Trophoblast cell (in vitro differentiated cells and primary cell): Measurements from ENCODE around the gene HS6ST3.
A peak's percentile ranks its signal among the peaks of the same experiment; 100 is the strongest.
"Not testable (repeated sequence)": the region's sequence is repeated elsewhere in the genome, so short reads cannot be mapped to it uniquely, and the experiment has no call there.

Experiments used
- DNase-seq, 2 donors: peaks; one replicate each; pipeline ENCODE4 v3.0.0-alpha.2; 2016
- H2AFZ ChIP-seq: 2 replicates; pipeline ENCODE4 v1.6.1; 2013; ENCODE audit warnings: low read length, moderate library complexity, mild to moderate bottlenecking; ENCODE audit not compliant: insufficient read depth, poor library complexity
- H2AK5ac ChIP-seq: 2 replicates; pipeline ENCODE4 v1.6.1; 2013; ENCODE audit warnings: mild to moderate bottlenecking, low read length
- H2BK120ac ChIP-seq: 2 replicates; pipeline ENCODE4 v1.6.1; 2013; ENCODE audit warnings: low read length, mild to moderate bottlenecking, moderate library complexity; ENCODE audit not compliant: insufficient read depth, poor library complexity
- H2BK12ac ChIP-seq: 2 replicates; pipeline ENCODE4 v1.6.1; 2013; ENCODE audit warnings: mild to moderate bottlenecking, low read length, moderate library complexity
- H2BK5ac ChIP-seq: 2 replicates; pipeline ENCODE4 v1.6.1; 2013; ENCODE audit warnings: low read length, low read depth, moderate library complexity, mild to moderate bottlenecking; ENCODE audit not compliant: poor library complexity
- H3K14ac ChIP-seq: 2 replicates; pipeline ENCODE4 v1.6.1; 2013; ENCODE audit warnings: mild to moderate bottlenecking, low read length
- H3K18ac ChIP-seq: 2 replicates; pipeline ENCODE4 v1.6.1; 2013; ENCODE audit warnings: mild to moderate bottlenecking, low read length
- H3K23ac ChIP-seq: 2 replicates; pipeline ENCODE4 v1.6.1; 2013; ENCODE audit warnings: low read length
- H3K27ac ChIP-seq: 2 replicates; pipeline ENCODE4 v1.5.1; 2013; ENCODE audit warnings: low read depth, mild to moderate bottlenecking, inconsistent platforms, low read length, moderate library complexity
- H3K27me3 ChIP-seq: 2 replicates; pipeline ENCODE4 v1.6.1; 2013; ENCODE audit warnings: inconsistent platforms, mild to moderate bottlenecking, low read length, moderate library complexity; ENCODE audit not compliant: insufficient read depth
- H3K36me3 ChIP-seq, 2 experiments: 1 replicate in 1 of 2; 2 replicates in 1 of 2; pipeline ENCODE4 v1.6.1; 2013; ENCODE audit warnings: low read length in 2 of 2, mild to moderate bottlenecking in 2 of 2, moderate library complexity in 1 of 2; ENCODE audit not compliant: insufficient read depth in 2 of 2, control insufficient read depth in 1 of 2
- H3K4ac ChIP-seq: 2 replicates; pipeline ENCODE4 v1.6.1; 2013; ENCODE audit warnings: low read depth, mild to moderate bottlenecking, low read length, moderate library complexity
- H3K4me1 ChIP-seq, 2 experiments: 1 replicate in 1 of 2; 2 replicates in 1 of 2; pipeline ENCODE4 v1.6.1; 2013; ENCODE audit warnings: low read length in 2 of 2, mild to moderate bottlenecking in 2 of 2, moderate library complexity in 1 of 2; ENCODE audit not compliant: insufficient read depth in 2 of 2, control insufficient read depth in 1 of 2
- H3K4me2 ChIP-seq: 2 replicates; pipeline ENCODE4 v1.6.1; 2013; ENCODE audit warnings: inconsistent platforms, mild to moderate bottlenecking, low read length, moderate library complexity
- H3K4me3 ChIP-seq: 2 replicates; pipeline ENCODE4 v1.5.1; 2013; ENCODE audit warnings: mild to moderate bottlenecking, low read depth, low read length, inconsistent platforms
- H3K79me1 ChIP-seq: one replicate; pipeline ENCODE4 v1.6.1; 2013; ENCODE audit warnings: low read length
- H3K79me2 ChIP-seq: 2 replicates; pipeline ENCODE4 v1.6.1; 2013; ENCODE audit warnings: low read length, mild to moderate bottlenecking; ENCODE audit not compliant: control insufficient read depth, insufficient read depth, poor library complexity
- H3K9ac ChIP-seq: 2 replicates; pipeline ENCODE4 v1.6.1; 2013; ENCODE audit warnings: mild to moderate bottlenecking, low read length
- H3K9me3 ChIP-seq: 2 replicates; pipeline ENCODE4 v1.6.1; 2013; ENCODE audit warnings: low read depth, mild to moderate bottlenecking, control low read depth, inconsistent platforms, low read length; ENCODE audit not compliant: insufficient read depth
- H4K12ac ChIP-seq: 2 replicates; pipeline ENCODE4 v1.6.1; 2013; ENCODE audit warnings: low read depth, mild to moderate bottlenecking, low read length, moderate library complexity
- H4K8ac ChIP-seq: 2 replicates; pipeline ENCODE4 v1.6.1; 2013; ENCODE audit warnings: low read depth, mild to moderate bottlenecking, low read length, moderate library complexity
- H4K91ac ChIP-seq: one replicate; pipeline ENCODE4 v1.6.1; 2013; ENCODE audit warnings: low read depth, mild to moderate bottlenecking, low read length, moderate library complexity
- WGBS: extraction: QIAGEN DNeasy Blood & Tissue Kit; methylation state at CpG from one replicate; pipeline ENCODE4 v1.1.7; 2013; ENCODE audit warnings: missing lambda C conversion rate; ENCODE audit not compliant: insufficient read length, insufficient coverage; ENCODE audit errors: extremely low coverage; 5-methylcytosine and 5-hydroxymethylcytosine counted together

Gene HS6ST3

GRCh38 chr13:96050955-96051354 lies 39.0 kb upstream of the HS6ST3 start:
- not testable (repeated sequence) for H3K4me3 ChIP-seq, H3K27ac ChIP-seq, H3K9ac ChIP-seq, H3K9me3 ChIP-seq, H2AK5ac ChIP-seq, H3K4me1 ChIP-seq, H2BK5ac ChIP-seq, H3K18ac ChIP-seq, H3K14ac ChIP-seq, H4K12ac ChIP-seq, H4K8ac ChIP-seq, H3K36me3 ChIP-seq, H2AFZ ChIP-seq, H3K4ac ChIP-seq, H3K23ac ChIP-seq, DNase-seq, H3K79me1 ChIP-seq, H4K91ac ChIP-seq, H3K27me3 ChIP-seq, H2BK12ac ChIP-seq, H3K79me2 ChIP-seq, H3K4me2 ChIP-seq, H2BK120ac ChIP-seq
- no CpG with 5 or more reads among the region's 4 CpGs for whole genome bisulfite sequencing

- not testable (repeated sequence) for H3K4ac ChIP-seq, H3K79me1 ChIP-seq, H3K79me2 ChIP-seq, H2BK5ac ChIP-seq, H3K18ac ChIP-seq, H3K4me3 ChIP-seq, H4K8ac ChIP-seq, H3K9me3 ChIP-seq, H3K4me1 ChIP-seq, H3K27ac ChIP-seq, H3K14ac ChIP-seq, H3K36me3 ChIP-seq, H3K27me3 ChIP-seq, H2BK12ac ChIP-seq, DNase-seq, H3K23ac ChIP-seq, H3K9ac ChIP-seq, H4K12ac ChIP-seq, H3K4me2 ChIP-seq, H4K91ac ChIP-seq, H2AK5ac ChIP-seq, H2AFZ ChIP-seq, H2BK120ac ChIP-seq
- WGBS = no CpG with 5 or more reads among the region's 5 CpGs
These were observed 38.4 kb upstream of the HS6ST3 start for GRCh38 chr13:96051491-96051890.

GRCh38 chr13:96051946-96052345 lies 38.0 kb upstream of the HS6ST3 start:
- H2AK5ac ChIP-seq, H2BK120ac ChIP-seq, H3K79me2 ChIP-seq, H2AFZ ChIP-seq, H3K36me3 ChIP-seq, H3K27me3 ChIP-seq, H3K9ac ChIP-seq, H3K14ac ChIP-seq, H3K9me3 ChIP-seq, H3K23ac ChIP-seq, H4K8ac ChIP-seq, H3K27ac ChIP-seq, H2BK12ac ChIP-seq, H3K4me3 ChIP-seq, H2BK5ac ChIP-seq, H3K4me1 ChIP-seq, H4K91ac ChIP-seq, H4K12ac ChIP-seq, H3K79me1 ChIP-seq, H3K4ac ChIP-seq, H3K18ac ChIP-seq, H3K4me2 ChIP-seq, DNase-seq: not testable (repeated sequence)
- WGBS = no CpG with 5 or more reads among the region's 3 CpGs

- Histone ChIP-seq H4K91ac (peak overlapping the region; percentile 72), H3K9me3 (no peaks in the 10 kb centered on the region), H3K4ac (peak overlapping the region; percentile 85), H3K27me3 (no peaks in the 10 kb centered on the region), H3K4me2 (peak overlapping the region; percentile 61), H3K36me3 (no peaks in the 10 kb centered on the region), H3K4me1 (peaks cover 0 to 2% of the 10 kb centered on the region in 2 experiments), H3K79me1 (peaks cover 9% of the 10 kb centered on the region), H2AK5ac (no peak overlapping the region), H2BK12ac (no peak overlapping the region), H3K23ac (no peak overlapping the region), H3K27ac (no peak overlapping the region), H3K14ac (peak overlapping the region; percentile 91), H4K12ac (peak overlapping the region; percentile 86), H4K8ac (peak overlapping the region; percentile 98), H3K9ac (no peak overlapping the region), H3K79me2 (peaks cover 6% of the 10 kb centered on the region), H3K18ac (peak overlapping the region; percentile 98), H2BK5ac (no peak overlapping the region), H3K4me3 (peak overlapping the region; percentile 99), H2AFZ (peak overlapping the region; percentile 96), H2BK120ac (peak overlapping the region; percentile 61)
- DNase-seq = peak; percentile 3 to 75
- no CpG with 5 or more reads among the region's 12 CpGs for WGBS
These were observed 37.3 kb upstream of the HS6ST3 start for GRCh38 chr13:96052656-96053002.
